HEK293 (cell line): ENCODE results near the gene MAP1LC3A.

ENCODE experiments used
- CTCF ChIA-PET: fragments of 350-600 bp; formaldehyde crosslinking; extraction: SDS; loops from one replicate; lab custom pipeline; 2021; ENCODE audit warnings: antibody characterized with exemption; lab: Yijun Ruan, JAX
- POLR2A ChIA-PET: fragments of 300-600 bp; formaldehyde crosslinking; extraction: SDS; loops from one replicate; lab custom pipeline; 2020; ENCODE audit warnings: antibody characterized with exemption, inconsistent platforms; lab: Yijun Ruan, JAX
- H3K27ac ChIP-seq: fragments of 200-500 bp; sonication (Bioruptor generic); 2 replicates; pipeline ENCODE4 v1.5.1; 2014; ENCODE audit warnings: low read depth, low read length, control low read depth, inconsistent platforms; ENCODE audit errors: extremely low read depth
- H3K36me3 ChIP-seq, 2 experiments: fragments of 200-500 bp in 1 of 2; sonication (Bioruptor generic) in 1 of 2; 1 replicate in 1 of 2; 2 replicates in 1 of 2; pipeline ENCODE4 v1.5.1; 2014 to 2017; ENCODE audit warnings: inconsistent platforms in 2 of 2, low read length in 2 of 2; ENCODE audit not compliant: control insufficient read depth in 2 of 2, insufficient read depth in 1 of 2
- H3K4me1 ChIP-seq: fragments of 200-500 bp; sonication (Bioruptor generic); 2 replicates; pipeline ENCODE4 v1.5.1; 2014; ENCODE audit warnings: mild to moderate bottlenecking, low read length, inconsistent platforms; ENCODE audit not compliant: control insufficient read depth, insufficient read depth
- H3K4me3 ChIP-seq: 2 replicates; pipeline ENCODE4 v1.5.1; 2011; ENCODE audit warnings: low read depth, mild to moderate bottlenecking, control low read depth, low read length, moderate library complexity
- H3K9me3 ChIP-seq: fragments of 200-500 bp; sonication (Bioruptor generic); 2 replicates; pipeline ENCODE4 v1.5.1; 2014; ENCODE audit warnings: low read depth, low read length, inconsistent platforms; ENCODE audit not compliant: control insufficient read depth, insufficient read depth
- PRDM1 ChIP-seq: fragments of 450-650 bp; formaldehyde crosslinking; IDR thresholded peaks from 2 replicates; pipeline ENCODE4; 2016; ENCODE audit warnings: missing biosample characterization, missing genetic modification characterization
- SALL2 ChIP-seq: fragments of 450-650 bp; formaldehyde crosslinking; IDR thresholded peaks from 2 replicates; pipeline ENCODE4 v1.5.0; 2017; ENCODE audit warnings: missing biosample characterization, mild to moderate bottlenecking, missing genetic modification characterization, borderline replicate concordance
- SCRT1 ChIP-seq: fragments of 450-650 bp; formaldehyde crosslinking; IDR thresholded peaks from 2 replicates; pipeline ENCODE4 v1.5.1; 2016; ENCODE audit warnings: missing biosample characterization, missing genetic modification characterization, borderline replicate concordance
- TCF7L2 ChIP-seq: IDR thresholded peaks from 2 replicates; pipeline ENCODE4 v1.6.1; 2011; ENCODE audit warnings: low read depth, mild to moderate bottlenecking, inconsistent platforms, low read length, moderate library complexity, borderline replicate concordance
- ZBTB7A ChIP-seq: fragments of 450-650 bp; formaldehyde crosslinking; IDR thresholded peaks from 2 replicates; pipeline ENCODE4 v1.5.1; 2016; ENCODE audit warnings: low read depth, missing biosample characterization, missing genetic modification characterization
- ZIC2 ChIP-seq: fragments of 450-650 bp; formaldehyde crosslinking; IDR thresholded peaks from 2 replicates; pipeline ENCODE4 v1.5.1; 2016; ENCODE audit warnings: missing biosample characterization, missing genetic modification characterization
- ZNF174 ChIP-seq: fragments of 450-650 bp; formaldehyde crosslinking; IDR thresholded peaks from 2 replicates; pipeline ENCODE4 v1.5.0; 2017; ENCODE audit warnings: missing biosample characterization, mild to moderate bottlenecking, missing genetic modification characterization
- ZNF19 ChIP-seq: fragments of 450-650 bp; formaldehyde crosslinking; IDR thresholded peaks from 2 replicates; pipeline ENCODE4; 2016; ENCODE audit warnings: missing biosample characterization, missing genetic modification characterization, low read depth
- ZNF266 ChIP-seq: fragments of 450-650 bp; formaldehyde crosslinking; IDR thresholded peaks from 2 replicates; pipeline ENCODE4 v1.5.1; 2016; ENCODE audit warnings: missing biosample characterization, missing genetic modification characterization, low read depth
- ZNF48 ChIP-seq: fragments of 450-650 bp; formaldehyde crosslinking; IDR thresholded peaks from 2 replicates; pipeline ENCODE4 v1.5.1; 2016; ENCODE audit warnings: missing biosample characterization, missing genetic modification characterization
- ZNF488 ChIP-seq: fragments of 450-650 bp; formaldehyde crosslinking; IDR thresholded peaks from 2 replicates; pipeline ENCODE4 v1.5.1; 2016; ENCODE audit warnings: missing biosample characterization, missing genetic modification characterization
- ZNF530 ChIP-seq: fragments of 450-650 bp; formaldehyde crosslinking; IDR thresholded peaks from 2 replicates; pipeline ENCODE4 v1.5.1; 2016; ENCODE audit warnings: low read depth, missing biosample characterization, missing genetic modification characterization
- ZNF544 ChIP-seq: fragments of 450-650 bp; formaldehyde crosslinking; IDR thresholded peaks from 2 replicates; pipeline ENCODE4 v1.5.0; 2017; ENCODE audit warnings: missing biosample characterization, missing genetic modification characterization
- ZNF549 ChIP-seq: fragments of 450-650 bp; IDR thresholded peaks from 2 replicates; pipeline ENCODE4 v1.5.1; 2018; ENCODE audit warnings: missing biosample characterization, missing genetic modification characterization, mild to moderate bottlenecking, inconsistent platforms, moderate library complexity
- ZNF600 ChIP-seq: fragments of 450-650 bp; formaldehyde crosslinking; IDR thresholded peaks from 2 replicates; pipeline ENCODE4 v1.5.1; 2016; ENCODE audit warnings: missing biosample characterization, missing genetic modification characterization
- ZNF664 ChIP-seq: fragments of 450-650 bp; formaldehyde crosslinking; IDR thresholded peaks from 2 replicates; pipeline ENCODE4 v1.5.1; 2016; ENCODE audit warnings: missing biosample characterization, missing genetic modification characterization
- ZNF792 ChIP-seq: fragments of 450-650 bp; formaldehyde crosslinking; IDR thresholded peaks from 2 replicates; pipeline ENCODE4 v1.5.1; 2016; ENCODE audit warnings: missing biosample characterization, missing genetic modification characterization
- ZNF837 ChIP-seq: fragments of 450-650 bp; formaldehyde crosslinking; IDR thresholded peaks from 2 replicates; pipeline ENCODE4 v1.5.1; 2016; ENCODE audit warnings: missing biosample characterization, missing genetic modification characterization
- TF ChIP-seq, protein P1 (sequence below): fragments of 450-650 bp; formaldehyde crosslinking; IDR thresholded peaks from 2 replicates; pipeline ENCODE4 v1.5.1; 2016; ENCODE audit warnings: missing biosample characterization, missing genetic modification characterization
- TF ChIP-seq, protein P2 (sequence below): fragments of 450-650 bp; formaldehyde crosslinking; IDR thresholded peaks from 2 replicates; pipeline ENCODE4 v1.5.1; 2016; ENCODE audit warnings: missing biosample characterization, missing genetic modification characterization
- TF ChIP-seq, protein P3 (sequence below): fragments of 450-650 bp; formaldehyde crosslinking; IDR thresholded peaks from 2 replicates; pipeline ENCODE4 v1.5.1; 2016; ENCODE audit warnings: missing biosample characterization, missing genetic modification characterization

Gene MAP1LC3A

GRCh38 chr20:34559311-34560140 lies 1.0 kb downstream of the MAP1LC3A start:
- H3K36me3 ChIP-seq: peaks cover 0 to 4% of the 10 kb centered on the region in 2 experiments; a peak in 2 of 3 replicates
- no peak overlapping the region for H3K4me3 ChIP-seq
- no peak for TF ChIP-seq ZNF174 (tag by site-specific recombination)
- no peak for TF ChIP-seq ZNF48 (tag by site-specific recombination)
- TF ChIP-seq TCF7L2: no peak
- TF ChIP-seq PRDM1: no peak
- TF ChIP-seq, all 188 proteins: peak for 0
- H3K9me3 ChIP-seq: no peaks in the 10 kb centered on the region
- H3K4me1 ChIP-seq: no peaks in the 10 kb centered on the region
- H3K27ac ChIP-seq: no peak overlapping the region
- ChIA-PET CTCF (interaction anchor here (1.5 kb wide), 1 partner anchor 20 kb away, joined by 3 read pairs; no protein-coding TSS in a partner anchor), POLR2A (interaction anchor here (1.2 kb wide), 1 partner anchor 258 kb away, joined by 3 read pairs; no protein-coding TSS in a partner anchor)

DNA sequence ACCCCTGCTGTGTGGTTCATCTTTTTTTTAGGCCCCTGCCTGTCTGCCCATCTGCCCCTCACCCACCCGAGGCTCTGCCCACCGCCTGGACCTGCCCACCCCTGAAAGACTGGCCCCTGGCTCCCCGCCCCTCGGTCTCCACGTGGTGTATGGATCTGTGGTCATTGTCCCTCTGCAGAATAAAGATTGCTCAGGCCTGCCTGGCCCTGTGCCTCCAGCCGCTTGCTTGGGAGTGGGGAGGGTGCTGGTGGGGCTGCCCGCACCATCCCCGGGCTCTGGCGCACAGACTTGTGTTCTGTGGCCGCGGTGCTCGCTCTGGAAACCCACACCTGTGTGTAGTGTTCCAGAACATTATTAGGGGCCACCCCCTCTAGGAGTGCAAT lies 1.6 kb downstream of the MAP1LC3A start:
- no peaks in the 10 kb centered on the region for H3K4me1 ChIP-seq
- no peak overlapping the region for H3K4me3 ChIP-seq
- CTCF ChIA-PET: interaction anchor here (0.7 kb wide), 1 partner anchor 137 kb away, joined by 3 read pairs; no protein-coding TSS in a partner anchor
- peaks cover 0 to 4% of the 10 kb centered on the region in 2 experiments; a peak in 2 of 3 replicates for H3K36me3 ChIP-seq
- no peaks in the 10 kb centered on the region for H3K9me3 ChIP-seq
- POLR2A ChIA-PET: no interaction called here
- no peak overlapping the region for H3K27ac ChIP-seq
- TF ChIP-seq ZNF266 (tag by site-specific recombination) (no peak), ZNF549 (no peak), ZNF664 (tag by site-specific recombination) (no peak), ZNF544 (tag by site-specific recombination) (no peak), ZNF837 (tag by site-specific recombination) (no peak), ZNF530 (tag by site-specific recombination) (no peak), ZBTB7A (no peak), SCRT1 (no peak)
- TF ChIP-seq, protein P1, sequence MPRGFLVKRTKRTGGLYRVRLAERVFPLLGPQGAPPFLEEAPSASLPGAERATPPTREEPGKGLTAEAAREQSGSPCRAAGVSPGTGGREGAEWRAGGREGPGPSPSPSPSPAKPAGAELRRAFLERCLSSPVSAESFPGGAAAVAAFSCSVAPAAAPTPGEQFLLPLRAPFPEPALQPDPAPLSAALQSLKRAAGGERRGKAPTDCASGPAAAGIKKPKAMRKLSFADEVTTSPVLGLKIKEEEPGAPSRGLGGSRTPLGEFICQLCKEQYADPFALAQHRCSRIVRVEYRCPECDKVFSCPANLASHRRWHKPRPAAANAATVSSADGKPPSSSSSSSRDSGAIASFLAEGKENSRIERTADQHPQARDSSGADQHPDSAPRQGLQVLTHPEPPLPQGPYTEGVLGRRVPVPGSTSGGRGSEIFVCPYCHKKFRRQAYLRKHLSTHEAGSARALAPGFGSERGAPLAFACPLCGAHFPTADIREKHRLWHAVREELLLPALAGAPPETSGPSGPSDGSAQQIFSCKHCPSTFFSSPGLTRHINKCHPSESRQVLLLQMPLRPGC: no peak

DNA sequence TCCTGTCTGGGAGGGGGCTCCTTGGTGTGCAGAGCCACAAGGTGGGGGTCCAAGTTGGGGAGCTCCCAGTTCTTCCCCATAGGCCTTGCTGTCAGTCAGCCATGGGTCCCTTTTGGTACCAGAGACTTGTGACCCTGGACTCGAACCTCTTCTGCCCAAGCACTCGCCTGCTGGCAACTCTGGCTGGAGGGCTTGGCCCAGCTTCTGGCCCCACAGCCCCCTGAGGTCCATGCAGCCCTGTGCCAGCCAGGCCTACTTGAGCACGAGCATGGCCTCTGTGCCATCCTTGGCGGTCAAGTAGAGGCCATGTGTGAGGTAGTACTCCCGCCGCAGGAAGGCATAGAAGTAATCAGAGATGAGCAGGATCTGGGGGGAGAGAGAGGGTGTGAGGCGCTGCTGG lies 2.1 kb downstream of the MAP1LC3A start:
- H3K4me3 ChIP-seq: no peak overlapping the region
- ChIA-PET POLR2A (no interaction called here), CTCF (interaction anchor here (0.7 to 1.4 kb wide), 2 partner anchors 137 to 248 kb away, joined by 3 read pairs; no protein-coding TSS in a partner anchor)
- no peaks in the 10 kb centered on the region for H3K4me1 ChIP-seq
- H3K36me3 ChIP-seq: peaks cover 0 to 4% of the 10 kb centered on the region in 2 experiments; a peak in 2 of 3 replicates
- H3K9me3 ChIP-seq: no peaks in the 10 kb centered on the region
- TF ChIP-seq SALL2 (no peak), ZIC2 (tag by site-specific recombination) (no peak), ZNF600 (tag by site-specific recombination) (no peak), ZNF488 (tag by site-specific recombination) (no peak), ZNF19 (tag by site-specific recombination) (no peak), ZNF792 (no peak)
- TF ChIP-seq, protein P2, sequence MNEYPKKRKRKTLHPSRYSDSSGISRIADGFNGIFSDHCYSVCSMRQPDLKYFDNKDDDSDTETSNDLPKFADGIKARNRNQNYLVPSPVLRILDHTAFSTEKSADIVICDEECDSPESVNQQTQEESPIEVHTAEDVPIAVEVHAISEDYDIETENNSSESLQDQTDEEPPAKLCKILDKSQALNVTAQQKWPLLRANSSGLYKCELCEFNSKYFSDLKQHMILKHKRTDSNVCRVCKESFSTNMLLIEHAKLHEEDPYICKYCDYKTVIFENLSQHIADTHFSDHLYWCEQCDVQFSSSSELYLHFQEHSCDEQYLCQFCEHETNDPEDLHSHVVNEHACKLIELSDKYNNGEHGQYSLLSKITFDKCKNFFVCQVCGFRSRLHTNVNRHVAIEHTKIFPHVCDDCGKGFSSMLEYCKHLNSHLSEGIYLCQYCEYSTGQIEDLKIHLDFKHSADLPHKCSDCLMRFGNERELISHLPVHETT (tag by site-specific recombination): no peak
- TF ChIP-seq, protein P3, sequence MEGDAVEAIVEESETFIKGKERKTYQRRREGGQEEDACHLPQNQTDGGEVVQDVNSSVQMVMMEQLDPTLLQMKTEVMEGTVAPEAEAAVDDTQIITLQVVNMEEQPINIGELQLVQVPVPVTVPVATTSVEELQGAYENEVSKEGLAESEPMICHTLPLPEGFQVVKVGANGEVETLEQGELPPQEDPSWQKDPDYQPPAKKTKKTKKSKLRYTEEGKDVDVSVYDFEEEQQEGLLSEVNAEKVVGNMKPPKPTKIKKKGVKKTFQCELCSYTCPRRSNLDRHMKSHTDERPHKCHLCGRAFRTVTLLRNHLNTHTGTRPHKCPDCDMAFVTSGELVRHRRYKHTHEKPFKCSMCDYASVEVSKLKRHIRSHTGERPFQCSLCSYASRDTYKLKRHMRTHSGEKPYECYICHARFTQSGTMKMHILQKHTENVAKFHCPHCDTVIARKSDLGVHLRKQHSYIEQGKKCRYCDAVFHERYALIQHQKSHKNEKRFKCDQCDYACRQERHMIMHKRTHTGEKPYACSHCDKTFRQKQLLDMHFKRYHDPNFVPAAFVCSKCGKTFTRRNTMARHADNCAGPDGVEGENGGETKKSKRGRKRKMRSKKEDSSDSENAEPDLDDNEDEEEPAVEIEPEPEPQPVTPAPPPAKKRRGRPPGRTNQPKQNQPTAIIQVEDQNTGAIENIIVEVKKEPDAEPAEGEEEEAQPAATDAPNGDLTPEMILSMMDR (tag by site-specific recombination): no peak
- H3K27ac ChIP-seq: no peak overlapping the region
